ENCODE data around the gene YJEFN3. TPM values are rescaled to one million over a fixed set of nuclear protein-coding genes. Genes with fewer than 3 reads are reported as not detected.

YJEFN3 gene
- total RNA-seq, 1 donor from 2014 or later: 21.6 TPM

DNA sequence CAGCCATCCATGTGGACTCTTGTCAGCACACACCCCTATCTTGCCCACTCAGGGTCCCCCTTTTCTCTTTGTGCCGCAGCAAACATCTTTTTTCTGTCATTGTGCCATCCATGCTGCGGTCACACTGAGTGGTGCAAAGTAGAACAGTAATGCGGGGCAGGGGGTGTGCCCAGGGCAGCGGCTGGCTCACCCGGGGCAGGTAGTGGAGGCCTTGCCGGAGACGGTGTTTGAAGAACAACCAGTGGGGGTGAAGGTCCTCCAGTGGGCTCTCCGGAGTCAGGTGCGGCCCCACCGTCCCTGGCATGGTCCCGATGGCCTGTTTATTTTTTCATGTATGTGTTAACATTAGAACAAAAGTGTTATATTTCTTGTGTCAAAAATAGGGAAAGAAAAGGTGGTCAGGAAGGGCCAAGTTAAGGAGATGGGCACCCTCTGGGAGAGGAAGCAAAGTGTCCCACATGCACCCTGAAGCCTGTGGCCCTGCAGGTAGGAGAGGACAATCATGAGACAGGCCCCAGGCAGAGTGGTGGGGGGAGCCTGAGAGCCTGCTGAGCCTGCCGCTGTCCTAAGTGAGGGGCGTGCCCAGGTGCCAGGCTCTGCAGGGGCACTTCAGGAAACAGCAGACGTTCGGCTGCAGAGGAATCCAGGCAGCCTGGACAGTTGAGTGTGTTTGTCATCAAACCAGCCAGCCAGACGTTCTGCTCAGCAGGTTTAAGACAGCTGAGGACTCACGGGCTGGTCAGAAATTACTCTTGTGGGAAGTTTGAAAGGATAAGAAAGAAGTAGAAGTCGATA, 25.7 kb upstream of the YJEFN3 start:
- TF ChIP-seq, protein P1, sequence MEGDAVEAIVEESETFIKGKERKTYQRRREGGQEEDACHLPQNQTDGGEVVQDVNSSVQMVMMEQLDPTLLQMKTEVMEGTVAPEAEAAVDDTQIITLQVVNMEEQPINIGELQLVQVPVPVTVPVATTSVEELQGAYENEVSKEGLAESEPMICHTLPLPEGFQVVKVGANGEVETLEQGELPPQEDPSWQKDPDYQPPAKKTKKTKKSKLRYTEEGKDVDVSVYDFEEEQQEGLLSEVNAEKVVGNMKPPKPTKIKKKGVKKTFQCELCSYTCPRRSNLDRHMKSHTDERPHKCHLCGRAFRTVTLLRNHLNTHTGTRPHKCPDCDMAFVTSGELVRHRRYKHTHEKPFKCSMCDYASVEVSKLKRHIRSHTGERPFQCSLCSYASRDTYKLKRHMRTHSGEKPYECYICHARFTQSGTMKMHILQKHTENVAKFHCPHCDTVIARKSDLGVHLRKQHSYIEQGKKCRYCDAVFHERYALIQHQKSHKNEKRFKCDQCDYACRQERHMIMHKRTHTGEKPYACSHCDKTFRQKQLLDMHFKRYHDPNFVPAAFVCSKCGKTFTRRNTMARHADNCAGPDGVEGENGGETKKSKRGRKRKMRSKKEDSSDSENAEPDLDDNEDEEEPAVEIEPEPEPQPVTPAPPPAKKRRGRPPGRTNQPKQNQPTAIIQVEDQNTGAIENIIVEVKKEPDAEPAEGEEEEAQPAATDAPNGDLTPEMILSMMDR (IDR thresholded peaks at IDR 0.05; ENCODE audit: partially characterized antibody, unreplicated experiment): no peak

DNA sequence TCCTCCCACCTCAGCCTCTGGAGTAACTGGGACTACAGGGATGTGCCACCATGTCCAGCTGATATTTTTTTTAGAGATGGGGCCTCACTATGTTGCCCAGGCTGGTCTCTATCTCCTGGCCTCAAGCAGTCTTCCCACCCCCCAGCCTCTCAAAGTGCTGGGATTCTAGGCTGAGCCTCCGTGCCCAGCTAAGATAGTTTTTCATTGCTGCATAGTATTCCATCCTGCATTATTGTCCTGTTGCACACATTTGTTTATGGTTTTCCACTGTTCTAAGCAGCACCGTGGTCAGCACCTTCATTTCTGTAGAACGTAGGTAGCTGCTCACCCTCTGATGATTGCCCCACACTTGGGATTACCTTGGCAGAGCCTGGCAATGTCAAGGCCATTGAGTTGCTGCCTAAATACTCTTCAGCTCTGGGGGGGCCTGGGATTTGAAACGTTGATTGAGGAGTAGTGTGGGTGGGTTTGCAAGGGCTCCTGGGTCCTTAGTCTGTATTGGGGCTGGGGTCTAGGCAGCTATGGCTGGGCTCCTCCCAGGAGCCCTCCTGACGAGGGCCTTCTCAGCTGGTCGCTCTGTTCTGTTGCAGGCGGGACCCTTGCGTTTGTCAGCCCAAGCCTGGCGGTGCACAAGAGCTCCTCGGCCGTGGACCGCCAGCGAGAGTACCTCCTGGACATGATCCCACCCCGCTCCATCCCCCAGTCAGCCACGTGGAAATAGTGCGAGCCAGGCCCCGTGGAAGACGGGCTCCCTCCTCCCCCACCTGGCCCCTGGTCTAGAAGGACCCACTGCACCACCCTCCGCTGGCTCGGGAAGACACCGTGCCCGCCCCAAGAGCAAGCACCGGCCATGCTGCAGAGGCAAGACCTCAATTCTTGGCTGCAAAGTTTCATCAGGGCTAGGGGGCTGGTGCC, 23.7 kb upstream of the YJEFN3 start:
- Mint-ChIP-seq H3K4me1 (ENCODE audit: low read depth, unreplicated experiment) (peaks cover 3% of the 10 kb centered on the region), H3K27me3 (ENCODE audit: unreplicated experiment) (peaks cover 16% of the 10 kb centered on the region), H3K4me3 (ENCODE audit: unreplicated experiment) (no peak overlapping the region), H3K36me3 (ENCODE audit: unreplicated experiment) (no peaks in the 10 kb centered on the region), H3K9me3 (ENCODE audit: unreplicated experiment) (peaks cover 20% of the 10 kb centered on the region), H3K27ac (ENCODE audit: unreplicated experiment) (no peak overlapping the region)
- no peak for DNase-seq
- TF ChIP-seq, protein P1 (IDR thresholded peaks at IDR 0.05; ENCODE audit: partially characterized antibody, unreplicated experiment): no peak

More for the DNA sequence above, 25.7 kb upstream of the YJEFN3 start:
- Mint-ChIP-seq H3K4me3 (ENCODE audit: unreplicated experiment) (no peak overlapping the region), H3K27me3 (ENCODE audit: unreplicated experiment) (peaks cover 13% of the 10 kb centered on the region), H3K27ac (ENCODE audit: unreplicated experiment) (no peak overlapping the region), H3K36me3 (ENCODE audit: unreplicated experiment) (no peaks in the 10 kb centered on the region), H3K4me1 (ENCODE audit: low read depth, unreplicated experiment) (peaks cover 3% of the 10 kb centered on the region), H3K9me3 (ENCODE audit: unreplicated experiment) (peaks cover 21% of the 10 kb centered on the region)
- no peak for DNase-seq

DNA sequence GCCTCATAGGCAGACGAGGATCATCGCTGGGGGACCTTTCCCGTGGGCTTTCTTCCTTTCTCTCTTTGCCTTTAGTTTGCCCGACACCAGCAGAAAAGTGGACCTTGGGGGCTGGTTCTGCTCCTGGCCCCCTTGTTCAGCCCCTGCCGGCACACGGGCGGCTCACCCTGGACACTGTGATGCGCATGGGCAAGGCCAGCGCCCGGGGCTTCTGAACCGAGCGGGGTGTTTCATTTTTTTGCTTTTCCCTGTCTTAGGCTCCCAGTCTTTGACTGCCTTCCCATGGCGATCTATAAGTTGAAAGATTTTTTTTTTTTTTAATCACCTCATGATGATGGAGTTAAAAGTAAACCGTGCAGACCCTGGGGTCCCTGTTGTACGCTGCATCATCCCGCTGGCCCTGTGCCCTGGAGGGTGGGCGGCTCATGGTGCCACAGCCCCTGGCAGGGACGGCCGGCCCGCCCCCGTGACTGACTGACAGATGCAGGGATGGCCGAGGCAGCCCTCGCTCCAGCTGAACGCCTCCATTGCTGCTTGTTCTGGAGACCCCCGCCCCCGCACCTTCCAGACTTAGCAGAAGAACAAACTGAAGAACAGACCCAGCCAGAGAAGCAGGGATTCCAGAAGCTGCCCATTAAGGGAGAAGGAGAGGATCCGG, 22.9 kb upstream of the YJEFN3 start:
- peaks cover 8% of the 10 kb centered on the region for H3K4me1 Mint-ChIP-seq (ENCODE audit: low read depth, unreplicated experiment)
- TF ChIP-seq, protein P1 (IDR thresholded peaks at IDR 0.05; ENCODE audit: partially characterized antibody, unreplicated experiment): no peak
- peaks cover 16% of the 10 kb centered on the region for H3K27me3 Mint-ChIP-seq (ENCODE audit: unreplicated experiment)
- no peak overlapping the region for H3K27ac Mint-ChIP-seq (ENCODE audit: unreplicated experiment)
- no peaks in the 10 kb centered on the region for H3K36me3 Mint-ChIP-seq (ENCODE audit: unreplicated experiment)
- H3K4me3 Mint-ChIP-seq (ENCODE audit: unreplicated experiment): no peak overlapping the region
- no peak for DNase-seq
- peaks cover 25% of the 10 kb centered on the region for H3K9me3 Mint-ChIP-seq (ENCODE audit: unreplicated experiment)

DNA sequence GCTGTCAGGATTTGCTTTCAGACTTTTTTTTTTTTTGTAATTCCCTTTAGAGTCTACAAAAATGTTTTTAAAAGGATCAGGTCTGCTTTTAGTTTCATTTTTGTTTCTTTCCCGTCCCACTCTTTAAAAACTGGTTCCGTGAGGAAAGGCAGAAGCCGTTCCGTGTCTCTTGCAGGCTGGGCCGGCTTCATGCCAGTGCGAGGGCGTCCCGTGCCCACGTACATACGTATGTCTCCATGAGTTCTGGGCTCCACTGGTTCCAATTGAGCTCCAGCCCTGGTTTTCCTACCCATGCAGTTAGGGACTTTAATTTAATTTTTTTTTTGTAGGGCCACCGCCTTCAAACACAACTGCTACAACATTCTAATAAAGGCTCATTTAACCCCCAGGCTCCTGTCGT, 22.1 kb upstream of the YJEFN3 start:
- DNase-seq: no peak
- Mint-ChIP-seq H3K4me1 (ENCODE audit: low read depth, unreplicated experiment) (peaks cover 8% of the 10 kb centered on the region), H3K27ac (ENCODE audit: unreplicated experiment) (peak overlapping the region; percentile 59), H3K36me3 (ENCODE audit: unreplicated experiment) (no peaks in the 10 kb centered on the region), H3K4me3 (ENCODE audit: unreplicated experiment) (no peak overlapping the region), H3K27me3 (ENCODE audit: unreplicated experiment) (peaks cover 22% of the 10 kb centered on the region), H3K9me3 (ENCODE audit: unreplicated experiment) (peaks cover 22% of the 10 kb centered on the region)
- TF ChIP-seq, protein P1 (IDR thresholded peaks at IDR 0.05; ENCODE audit: partially characterized antibody, unreplicated experiment): no peak

Measured in glutamatergic neuron (in vitro differentiated cells).